ENCODE measurements around the gene ROBO4. TPM values are rescaled to one million over a fixed set of nuclear protein-coding genes. Genes with fewer than 3 reads are reported as not detected.

Gene ROBO4
- total and polyA plus RNA-seq, 10 donors: 6.7 to 246 (median 144) TPM

DNA sequence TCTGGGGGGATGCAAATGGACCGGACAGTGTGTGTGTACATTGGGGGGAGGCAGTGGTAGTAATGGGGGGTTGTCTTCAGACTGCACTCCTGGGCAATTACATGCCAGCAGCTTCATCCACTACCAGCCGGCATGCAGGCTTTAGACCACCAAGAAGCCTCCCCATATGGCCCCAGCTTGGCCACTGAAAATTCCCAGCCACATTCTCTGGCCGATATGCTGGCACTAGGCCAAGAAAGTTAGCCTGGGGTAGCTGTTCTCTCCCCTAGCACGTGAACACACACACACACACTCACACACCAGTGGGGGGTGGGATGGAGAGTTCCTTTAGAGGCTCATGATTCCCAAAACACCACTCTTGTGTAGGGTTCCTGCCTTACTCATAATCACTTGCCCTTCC, 36.0 kb downstream of the ROBO4 start:
- Histone ChIP-seq H3K27me3 (replicated peaks in 1 of 7) (peaks cover 9 to 98% (median 49%) of the 10 kb centered on the region in 7 donors), H3K4me1 (peaks cover 16 to 40% (median 32%) of the 10 kb centered on the region in 6 donors), H3K9me3 (no peaks in the 10 kb centered on the region), H3K4me3 (no peak overlapping the region), H3K27ac (no peak overlapping the region), H3K36me3 (no peaks in the 10 kb centered on the region)
- no peak for DNase-seq
- 48 to 60% (median 55%) methylated on average over 4 of the region's 4 CpGs for WGBS, 5 donors
- intact Hi-C loops (cut with DNase I; ENCODE audit: low total_unique reads): no loop called here
- TF ChIP-seq, protein P1, sequence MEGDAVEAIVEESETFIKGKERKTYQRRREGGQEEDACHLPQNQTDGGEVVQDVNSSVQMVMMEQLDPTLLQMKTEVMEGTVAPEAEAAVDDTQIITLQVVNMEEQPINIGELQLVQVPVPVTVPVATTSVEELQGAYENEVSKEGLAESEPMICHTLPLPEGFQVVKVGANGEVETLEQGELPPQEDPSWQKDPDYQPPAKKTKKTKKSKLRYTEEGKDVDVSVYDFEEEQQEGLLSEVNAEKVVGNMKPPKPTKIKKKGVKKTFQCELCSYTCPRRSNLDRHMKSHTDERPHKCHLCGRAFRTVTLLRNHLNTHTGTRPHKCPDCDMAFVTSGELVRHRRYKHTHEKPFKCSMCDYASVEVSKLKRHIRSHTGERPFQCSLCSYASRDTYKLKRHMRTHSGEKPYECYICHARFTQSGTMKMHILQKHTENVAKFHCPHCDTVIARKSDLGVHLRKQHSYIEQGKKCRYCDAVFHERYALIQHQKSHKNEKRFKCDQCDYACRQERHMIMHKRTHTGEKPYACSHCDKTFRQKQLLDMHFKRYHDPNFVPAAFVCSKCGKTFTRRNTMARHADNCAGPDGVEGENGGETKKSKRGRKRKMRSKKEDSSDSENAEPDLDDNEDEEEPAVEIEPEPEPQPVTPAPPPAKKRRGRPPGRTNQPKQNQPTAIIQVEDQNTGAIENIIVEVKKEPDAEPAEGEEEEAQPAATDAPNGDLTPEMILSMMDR (IDR thresholded peaks at IDR 0.05 in 8 of 11, conservative IDR thresholded peaks at IDR 0.05 in 3 of 11): no peak
- TF ChIP-seq POLR2AphosphoS5 (IDR thresholded peaks at IDR 0.05): no peak

DNA sequence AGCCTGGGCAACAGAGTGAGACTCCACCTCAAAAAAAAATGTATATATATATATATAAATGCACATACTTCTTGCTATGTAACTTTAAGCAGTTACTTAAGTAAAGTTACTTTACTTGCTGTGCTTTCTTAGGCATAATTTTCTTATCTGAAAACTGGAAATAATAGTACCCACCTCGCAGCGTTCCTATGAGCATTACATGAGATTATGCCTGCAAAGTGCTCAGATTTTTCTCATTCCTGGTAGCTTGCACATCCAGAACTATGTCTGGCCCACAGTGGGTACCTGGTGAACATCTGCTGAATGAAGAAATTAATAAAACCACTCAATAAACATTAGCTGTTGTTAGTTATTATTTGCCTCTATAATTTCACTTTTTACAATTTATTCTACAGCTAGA, 38.5 kb downstream of the ROBO4 start:
- Histone ChIP-seq H3K9me3 (peaks cover 0 to 9% (median 0%) of the 10 kb centered on the region in 8 donors), H3K36me3 (no peaks in the 10 kb centered on the region), H3K27ac (no peak overlapping the region), H3K4me3 (no peak overlapping the region), H3K4me1 (peaks cover 0 to 17% (median 11%) of the 10 kb centered on the region in 6 donors), H3K27me3 (replicated peaks in 1 of 7) (peaks cover 0 to 96% (median 24%) of the 10 kb centered on the region in 7 donors)
- no peak for DNase-seq
- WGBS, 5 donors: 88 to 96% (median 90%) methylated on average over 2 of the region's 2 CpGs
- TF ChIP-seq POLR2AphosphoS5 (IDR thresholded peaks at IDR 0.05) (no peak), POLR2A (IDR thresholded peaks at IDR 0.05) (no peak)
- TF ChIP-seq, protein P1 (IDR thresholded peaks at IDR 0.05 in 8 of 11, conservative IDR thresholded peaks at IDR 0.05 in 3 of 11): no peak
- intact Hi-C loops (cut with DNase I; ENCODE audit: low total_unique reads): no loop called here

DNA sequence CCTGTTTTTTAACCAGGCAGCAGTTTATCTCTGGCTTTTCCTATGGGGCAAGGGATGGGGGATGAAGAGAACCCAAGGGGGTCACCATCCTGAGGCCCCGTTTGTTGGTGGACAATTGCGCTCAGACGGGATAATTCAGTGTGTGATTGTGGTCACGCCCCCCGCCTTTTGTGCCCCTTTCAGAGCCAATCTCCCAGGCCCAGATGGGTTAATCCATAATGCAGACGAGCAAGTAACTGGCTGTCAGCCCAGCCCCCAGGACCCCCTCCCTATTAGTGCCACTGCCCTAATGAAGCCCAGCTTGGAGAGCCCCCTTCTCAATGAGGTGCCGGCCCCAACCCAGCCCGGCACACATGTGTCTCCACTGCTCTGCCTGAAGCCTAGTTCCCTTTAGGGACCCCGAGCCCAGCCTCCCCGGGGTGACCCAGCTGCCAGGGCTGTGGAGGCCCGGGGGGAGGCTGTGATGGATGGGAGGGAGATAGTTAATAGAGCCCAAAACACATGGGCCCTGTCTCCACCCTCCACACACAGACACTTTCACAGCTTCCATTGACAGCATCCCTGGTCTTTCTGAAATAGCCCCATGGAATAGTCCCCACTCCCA, 51.5 kb downstream of the ROBO4 start:
- H3K9me3 ChIP-seq: no peaks in the 10 kb centered on the region
- WGBS, 5 donors: 13 to 23% (median 16%) methylated on average over 11 of the region's 11 CpGs
- peaks cover 0 to 27% (median 12%) of the 10 kb centered on the region in 6 donors for H3K4me1 ChIP-seq
- peaks cover 13 to 100% (median 90%) of the 10 kb centered on the region in 7 donors for H3K27me3 ChIP-seq (replicated peaks in 1 of 7)
- no peak for DNase-seq
- intact Hi-C loops (cut with DNase I; ENCODE audit: low total_unique reads): no loop called here
- H3K36me3 ChIP-seq: no peaks in the 10 kb centered on the region
- TF ChIP-seq, protein P1 (IDR thresholded peaks at IDR 0.05 in 8 of 11, conservative IDR thresholded peaks at IDR 0.05 in 3 of 11): no peak
- no peak for TF ChIP-seq POLR2A (IDR thresholded peaks at IDR 0.05)
- TF ChIP-seq POLR2AphosphoS5 (IDR thresholded peaks at IDR 0.05): no peak
- no peak overlapping the region for H3K27ac ChIP-seq
- no peak overlapping the region for H3K4me3 ChIP-seq

DNA sequence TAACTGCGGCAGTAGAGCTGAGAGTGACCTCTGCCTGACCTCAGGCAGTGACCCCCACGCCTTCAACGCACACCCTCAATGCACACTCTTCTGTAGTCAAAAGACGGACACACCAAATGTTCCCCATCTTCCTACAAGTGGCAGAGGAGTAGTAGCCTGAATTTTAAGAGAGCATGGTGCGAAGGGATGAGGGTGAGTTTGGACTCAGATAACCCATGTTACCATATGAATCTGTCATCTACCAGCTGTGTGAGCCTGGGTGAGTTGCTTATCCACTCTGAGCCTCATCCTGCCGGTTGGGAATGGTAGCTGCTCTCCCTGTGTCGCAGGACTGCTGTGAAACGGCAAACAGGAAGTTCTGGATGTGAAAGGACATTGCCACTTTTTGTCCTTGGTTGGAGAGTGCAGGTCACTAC, 53.0 kb downstream of the ROBO4 start:
- Histone ChIP-seq H3K4me1 (peaks cover 1 to 34% (median 15%) of the 10 kb centered on the region in 6 donors), H3K27ac (no peak overlapping the region), H3K9me3 (no peaks in the 10 kb centered on the region), H3K27me3 (replicated peaks in 1 of 7) (peaks cover 13 to 100% (median 95%) of the 10 kb centered on the region in 7 donors), H3K36me3 (no peaks in the 10 kb centered on the region), H3K4me3 (no peak overlapping the region)
- intact Hi-C loops (cut with DNase I; ENCODE audit: low total_unique reads): no loop called here
- peak in 1 of 3 donors; percentile 10 for TF ChIP-seq POLR2AphosphoS5 (IDR thresholded peaks at IDR 0.05)
- TF ChIP-seq, protein P1 (IDR thresholded peaks at IDR 0.05 in 8 of 11, conservative IDR thresholded peaks at IDR 0.05 in 3 of 11): no peak
- no peak for DNase-seq
- 11 to 22% (median 13%) methylated on average over 8 of the region's 8 CpGs for WGBS, 5 donors

All from spleen (tissue), 11 donors.